ENCODE results near the gene ANXA6.
"Not testable (repeated sequence)": the region's sequence is repeated elsewhere in the genome, so short reads cannot be mapped to it uniquely, and the experiment has no call there.

ANXA6 gene

GRCh38 chr5:151157426-151158286 is at the start of gene ANXA6:
ANXA6 (minus strand) TSS chr5:151157779; CDS start chr5:151147901, 9,878 bp downstream.
- DNase-seq (ENCODE audit: low read depth in 2 of 2) = peak; percentile 24 to 46

- DNase-seq (ENCODE audit: low read depth in 2 of 2) = no peak
Observed at GRCh38 chr5:151205411-151205810, 47.8 kb upstream of the ANXA6 start.

- no peak for DNase-seq (ENCODE audit: low read depth in 2 of 2)
Observed at GRCh38 chr5:151204051-151204450, 46.5 kb upstream of the ANXA6 start.

GRCh38 chr5:151202381-151203139 is 45.0 kb upstream of the ANXA6 start:
- DNase-seq (ENCODE audit: low read depth in 2 of 2) = no peak

GRCh38 chr5:151200913-151201595 is 43.5 kb upstream of the ANXA6 start:
- no peak for DNase-seq (ENCODE audit: low read depth in 2 of 2)

GRCh38 chr5:151199581-151200185 is 42.1 kb upstream of the ANXA6 start:
- DNase-seq (ENCODE audit: low read depth in 2 of 2) = no peak

- DNase-seq (ENCODE audit: low read depth in 2 of 2) = no peak
Observed at GRCh38 chr5:151198861-151199260, 41.3 kb upstream of the ANXA6 start.

GRCh38 chr5:151197291-151197600 is 39.7 kb upstream of the ANXA6 start:
- not testable (repeated sequence) for DNase-seq (ENCODE audit: low read depth in 2 of 2)

GRCh38 chr5:151196556-151197290 is 39.1 kb upstream of the ANXA6 start:
- DNase-seq (ENCODE audit: low read depth in 2 of 2) = no peak

GRCh38 chr5:151195622-151196021 is 38.0 kb upstream of the ANXA6 start:
- no peak for DNase-seq (ENCODE audit: low read depth in 2 of 2)

- no peak for DNase-seq (ENCODE audit: low read depth in 2 of 2)
Observed at GRCh38 chr5:151192626-151193025, 35.0 kb upstream of the ANXA6 start.

GRCh38 chr5:151191661-151192060 is 34.1 kb upstream of the ANXA6 start:
- DNase-seq (ENCODE audit: low read depth in 2 of 2) = no peak

GRCh38 chr5:151189151-151189550 is 31.6 kb upstream of the ANXA6 start:
- no peak for DNase-seq (ENCODE audit: low read depth in 2 of 2)

- DNase-seq (ENCODE audit: low read depth in 2 of 2) = no peak
Observed at GRCh38 chr5:151186538-151186937, 29.0 kb upstream of the ANXA6 start.

- no peak for DNase-seq (ENCODE audit: low read depth in 2 of 2)
Observed at GRCh38 chr5:151186052-151186451, 28.5 kb upstream of the ANXA6 start.

GRCh38 chr5:151184316-151185042 is 26.9 kb upstream of the ANXA6 start:
- no peak for DNase-seq (ENCODE audit: low read depth in 2 of 2)

GRCh38 chr5:151183456-151184245 is 26.1 kb upstream of the ANXA6 start:
- DNase-seq (ENCODE audit: low read depth in 2 of 2) = no peak

GRCh38 chr5:151182976-151183375 is 25.4 kb upstream of the ANXA6 start:
- no peak for DNase-seq (ENCODE audit: low read depth in 2 of 2)

GRCh38 chr5:151182524-151182900 is 24.9 kb upstream of the ANXA6 start:
- no peak for DNase-seq (ENCODE audit: low read depth in 2 of 2)

Measured in stimulated activated CD8-positive, alpha-beta memory T cell treated with anti-CD3 and anti-CD28 coated beads, Interleukin-15, amount 100 ng/mL, for 4 hours (primary cell).